ENCODE measurements around the gene CFAP53.
A peak's percentile ranks its signal among the peaks of the same experiment; 100 is the strongest.

Gene CFAP53

GRCh38 chr18:50209311-50209710, 57.0 kb downstream of the CFAP53 start:
- no peaks in the 10 kb centered on the region for H3K27me3 ChIP-seq (ENCODE audit: low read length)
- H3K4me3 ChIP-seq (ENCODE audit: insufficient read depth, low read length, poor library complexity, severe bottlenecking): no peak overlapping the region
- no peak overlapping the region for H2AFZ ChIP-seq (ENCODE audit: low read depth, low read length, severe bottlenecking)
- H3K4me2 ChIP-seq (ENCODE audit: low read depth, low read length, poor library complexity, severe bottlenecking): no peak overlapping the region
- no peaks in the 10 kb centered on the region for H4K20me1 ChIP-seq (ENCODE audit: low read depth, low read length)
- no peaks in the 10 kb centered on the region for H3K79me2 ChIP-seq (ENCODE audit: insufficient read depth, low read length)
- H3K36me3 ChIP-seq (ENCODE audit: low read length): no peaks in the 10 kb centered on the region
- TF ChIP-seq CTCF (IDR thresholded peaks at IDR 0.05; ENCODE audit: insufficient read depth, low read length, poor library complexity, severe bottlenecking): no peak
- no peak for TF ChIP-seq EZH2phosphoT487 (conservative IDR thresholded peaks at IDR 0.05; ENCODE audit: low read length)
- no peaks in the 10 kb centered on the region for H3K9me3 ChIP-seq (ENCODE audit: insufficient read depth, low read length)
- no peak overlapping the region for H3K9ac ChIP-seq (ENCODE audit: low read length)
- no peaks in the 10 kb centered on the region for H3F3A ChIP-seq (ENCODE audit: insufficient read depth)
- no peak overlapping the region for H3K27ac ChIP-seq (ENCODE audit: low read depth, low read length)
- H3K9me2 ChIP-seq (replicated peaks; ENCODE audit: insufficient read depth, low read length): no peaks in the 10 kb centered on the region

GRCh38 chr18:50207722-50208121, 58.6 kb downstream of the CFAP53 start:
- no peak overlapping the region for H3K4me2 ChIP-seq (ENCODE audit: low read depth, low read length, poor library complexity, severe bottlenecking)
- no peak overlapping the region for H2AFZ ChIP-seq (ENCODE audit: low read depth, low read length, severe bottlenecking)
- H4K20me1 ChIP-seq (ENCODE audit: low read depth, low read length): no peaks in the 10 kb centered on the region
- no peak for TF ChIP-seq EZH2phosphoT487 (conservative IDR thresholded peaks at IDR 0.05; ENCODE audit: low read length)
- TF ChIP-seq CTCF (IDR thresholded peaks at IDR 0.05; ENCODE audit: insufficient read depth, low read length, poor library complexity, severe bottlenecking): no peak
- H3K36me3 ChIP-seq (ENCODE audit: low read length): no peaks in the 10 kb centered on the region
- no peak overlapping the region for H3K9ac ChIP-seq (ENCODE audit: low read length)
- H3K27me3 ChIP-seq (ENCODE audit: low read length): no peaks in the 10 kb centered on the region
- H3K27ac ChIP-seq (ENCODE audit: low read depth, low read length): no peak overlapping the region
- no peaks in the 10 kb centered on the region for H3K9me2 ChIP-seq (replicated peaks; ENCODE audit: insufficient read depth, low read length)
- no peaks in the 10 kb centered on the region for H3F3A ChIP-seq (ENCODE audit: insufficient read depth)
- no peaks in the 10 kb centered on the region for H3K9me3 ChIP-seq (ENCODE audit: insufficient read depth, low read length)
- H3K79me2 ChIP-seq (ENCODE audit: insufficient read depth, low read length): no peaks in the 10 kb centered on the region
- H3K4me3 ChIP-seq (ENCODE audit: insufficient read depth, low read length, poor library complexity, severe bottlenecking): no peak overlapping the region

GRCh38 chr18:50203801-50204604, 62.3 kb downstream of the CFAP53 start:
- Histone ChIP-seq H4K20me1 (ENCODE audit: low read depth, low read length) (no peaks in the 10 kb centered on the region), H3K9ac (ENCODE audit: low read length) (no peak overlapping the region), H3K79me2 (ENCODE audit: insufficient read depth, low read length) (no peaks in the 10 kb centered on the region), H3K9me2 (replicated peaks; ENCODE audit: insufficient read depth, low read length) (no peaks in the 10 kb centered on the region), H3F3A (ENCODE audit: insufficient read depth) (no peaks in the 10 kb centered on the region), H3K36me3 (ENCODE audit: low read length) (no peaks in the 10 kb centered on the region), H3K4me3 (ENCODE audit: insufficient read depth, low read length, poor library complexity, severe bottlenecking) (no peak overlapping the region), H3K27me3 (ENCODE audit: low read length) (no peaks in the 10 kb centered on the region), H2AFZ (ENCODE audit: low read depth, low read length, severe bottlenecking) (no peak overlapping the region), H3K4me2 (ENCODE audit: low read depth, low read length, poor library complexity, severe bottlenecking) (no peak overlapping the region), H3K27ac (ENCODE audit: low read depth, low read length) (no peak overlapping the region), H3K9me3 (ENCODE audit: insufficient read depth, low read length) (no peaks in the 10 kb centered on the region)
- TF ChIP-seq EZH2phosphoT487 (conservative IDR thresholded peaks at IDR 0.05; ENCODE audit: low read length): no peak
- peak; percentile 47 for TF ChIP-seq CTCF (IDR thresholded peaks at IDR 0.05; ENCODE audit: insufficient read depth, low read length, poor library complexity, severe bottlenecking)

Data from SU-DHL-6 (cell line).